ENCODE data around the gene TFB2M. TPM values are rescaled to one million over a fixed set of nuclear protein-coding genes. Genes with fewer than 3 reads are reported as not detected.
"Not testable (repeated sequence)": the region's sequence is repeated elsewhere in the genome, so short reads cannot be mapped to it uniquely, and the experiment has no call there.

Gene TFB2M
- total and polyA plus RNA-seq, 2 donors, result 11.7 to 22.4 TPM

GRCh38 chr1:246576709-246577032 lies 10.6 kb upstream of the TFB2M start:
- 69% methylated on average over 3 of the region's 3 CpGs for WGBS
- no peak for DNase-seq (ENCODE audit: extremely low spot score)
- no peak overlapping the region for H3K4me3 ChIP-seq (ENCODE audit: low read depth, low read length)
- no peaks in the 10 kb centered on the region for H3K4me1 ChIP-seq (ENCODE audit: insufficient read depth)
- no peaks in the 10 kb centered on the region for H3K36me3 ChIP-seq (ENCODE audit: insufficient read depth)
- no peak overlapping the region for H3K27ac ChIP-seq (ENCODE audit: low read depth)

GRCh38 chr1:246573491-246573890 lies 7.4 kb upstream of the TFB2M start:
- Histone ChIP-seq H3K4me1 (ENCODE audit: insufficient read depth) (peaks cover 1% of the 10 kb centered on the region), H3K4me3 (ENCODE audit: low read depth, low read length) (no peak overlapping the region), H3K27ac (ENCODE audit: low read depth) (no peak overlapping the region), H3K36me3 (ENCODE audit: insufficient read depth) (no peaks in the 10 kb centered on the region)
- DNase-seq (ENCODE audit: extremely low spot score), result no peak
- 48% methylated on average over 6 of the region's 6 CpGs for WGBS

DNA sequence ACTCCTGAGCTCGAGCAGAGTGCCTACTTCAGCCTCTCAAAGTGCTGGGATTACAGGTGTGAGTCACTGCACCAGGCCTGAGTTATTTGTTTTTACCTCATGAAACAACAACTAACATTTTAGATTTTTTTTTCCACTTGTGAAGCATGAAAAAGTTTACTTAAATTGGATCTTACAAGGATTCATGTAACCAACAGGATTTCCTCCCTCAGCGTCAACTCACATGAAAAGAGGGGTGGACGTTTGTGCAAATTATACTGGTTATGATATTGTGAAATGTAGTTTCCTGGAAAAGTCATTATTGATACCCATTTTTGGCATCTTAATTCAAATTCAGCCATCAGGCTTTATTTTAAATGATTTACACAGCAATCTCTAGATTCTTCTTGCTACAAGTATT lies 6.7 kb upstream of the TFB2M start:
- Histone ChIP-seq H3K4me1 (ENCODE audit: insufficient read depth) (peaks cover 1% of the 10 kb centered on the region), H3K4me3 (ENCODE audit: low read depth, low read length) (no peak overlapping the region), H3K36me3 (ENCODE audit: insufficient read depth) (no peaks in the 10 kb centered on the region), H3K27ac (ENCODE audit: low read depth) (no peak overlapping the region)
- WGBS, result 73% methylated on average over 3 of the region's 3 CpGs
- DNase-seq (ENCODE audit: extremely low spot score), result no peak

DNA sequence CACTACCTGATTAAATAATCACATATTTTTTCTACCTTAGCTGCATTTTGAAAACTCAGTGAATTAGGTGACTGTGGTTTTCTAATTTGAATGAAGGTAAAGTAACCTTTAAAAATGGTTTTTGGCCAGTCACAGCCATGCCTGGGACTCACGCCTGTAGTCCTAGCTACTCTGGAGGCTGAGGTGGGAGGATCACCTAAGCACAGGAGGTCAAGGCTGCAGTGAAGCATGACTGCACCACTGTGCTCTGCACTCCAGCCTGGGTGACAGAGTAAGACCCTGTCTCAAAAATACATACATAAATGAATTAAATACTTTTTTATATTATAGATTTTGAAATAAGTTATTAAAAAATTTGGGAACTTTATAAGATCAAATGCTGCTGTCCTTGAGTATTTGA lies 5.9 kb upstream of the TFB2M start:
- H3K4me3 ChIP-seq (ENCODE audit: low read depth, low read length), result no peak overlapping the region
- H3K27ac ChIP-seq (ENCODE audit: low read depth), result no peak overlapping the region
- WGBS, result 98% methylated on average over 1 of the region's 1 CpG
- H3K36me3 ChIP-seq (ENCODE audit: insufficient read depth), result no peaks in the 10 kb centered on the region
- H3K4me1 ChIP-seq (ENCODE audit: insufficient read depth), result peaks cover 1% of the 10 kb centered on the region
- no peak for DNase-seq (ENCODE audit: extremely low spot score)

GRCh38 chr1:246571309-246571708 lies 5.2 kb upstream of the TFB2M start:
- not testable (repeated sequence) for DNase-seq (ENCODE audit: extremely low spot score); H3K36me3 ChIP-seq (ENCODE audit: insufficient read depth); H3K4me1 ChIP-seq (ENCODE audit: insufficient read depth); H3K4me3 ChIP-seq (ENCODE audit: low read depth, low read length); H3K27ac ChIP-seq (ENCODE audit: low read depth)
- WGBS, result 73% methylated on average over 4 of the region's 4 CpGs

DNA sequence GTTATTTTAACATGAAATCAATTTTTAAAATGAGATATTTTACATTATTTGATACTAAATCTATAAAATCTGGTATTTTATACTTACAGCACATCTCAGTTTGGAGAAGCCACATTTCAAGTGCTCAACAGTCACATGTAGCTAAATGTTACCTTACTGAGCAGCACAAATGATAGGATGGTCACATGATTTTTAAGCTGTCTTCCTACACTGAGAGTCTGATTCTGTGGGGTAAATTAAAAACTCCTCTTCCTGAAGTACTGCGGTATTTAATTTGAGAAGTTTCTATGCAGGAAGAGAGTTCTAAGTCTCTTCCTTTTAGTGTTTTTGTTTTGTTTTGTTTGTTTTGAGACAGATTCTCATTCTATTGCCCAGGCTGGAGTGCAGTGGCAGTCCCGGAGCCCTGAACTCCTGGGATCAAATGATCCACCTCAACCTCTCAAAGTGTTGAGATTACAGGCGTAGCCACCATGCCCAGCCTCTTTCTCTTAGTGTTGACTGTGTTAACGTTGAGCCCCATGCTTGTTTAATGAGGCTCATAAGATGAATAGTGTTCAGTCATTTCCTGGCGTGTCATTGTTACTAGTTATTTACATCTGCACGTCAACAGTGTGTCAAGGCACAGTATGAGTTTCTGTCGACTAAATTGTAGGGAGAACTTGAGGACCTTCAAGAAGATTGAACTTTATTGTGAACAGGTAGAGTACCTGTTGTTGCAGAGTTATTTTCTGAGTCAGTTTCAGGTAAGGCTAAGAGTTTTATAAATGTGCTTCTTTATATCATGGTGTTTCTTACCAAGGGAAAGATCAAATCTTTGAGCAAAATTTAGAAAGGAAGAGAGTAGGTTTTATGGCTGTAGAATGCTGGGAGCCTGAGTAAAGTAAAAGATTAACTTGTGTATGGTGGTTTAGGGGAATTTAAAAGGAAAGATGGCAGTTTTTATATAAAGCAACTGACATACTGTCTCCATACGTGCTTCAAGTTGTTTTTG lies 3.5 kb upstream of the TFB2M start:
- Histone ChIP-seq H3K4me3 (ENCODE audit: low read depth, low read length) (no peak overlapping the region), H3K27ac (ENCODE audit: low read depth) (no peak overlapping the region), H3K36me3 (ENCODE audit: insufficient read depth) (no peaks in the 10 kb centered on the region), H3K4me1 (ENCODE audit: insufficient read depth) (peaks cover 1% of the 10 kb centered on the region)
- DNase-seq (ENCODE audit: extremely low spot score), result no peak
- WGBS, result 62% methylated on average over 8 of the region's 8 CpGs

DNA sequence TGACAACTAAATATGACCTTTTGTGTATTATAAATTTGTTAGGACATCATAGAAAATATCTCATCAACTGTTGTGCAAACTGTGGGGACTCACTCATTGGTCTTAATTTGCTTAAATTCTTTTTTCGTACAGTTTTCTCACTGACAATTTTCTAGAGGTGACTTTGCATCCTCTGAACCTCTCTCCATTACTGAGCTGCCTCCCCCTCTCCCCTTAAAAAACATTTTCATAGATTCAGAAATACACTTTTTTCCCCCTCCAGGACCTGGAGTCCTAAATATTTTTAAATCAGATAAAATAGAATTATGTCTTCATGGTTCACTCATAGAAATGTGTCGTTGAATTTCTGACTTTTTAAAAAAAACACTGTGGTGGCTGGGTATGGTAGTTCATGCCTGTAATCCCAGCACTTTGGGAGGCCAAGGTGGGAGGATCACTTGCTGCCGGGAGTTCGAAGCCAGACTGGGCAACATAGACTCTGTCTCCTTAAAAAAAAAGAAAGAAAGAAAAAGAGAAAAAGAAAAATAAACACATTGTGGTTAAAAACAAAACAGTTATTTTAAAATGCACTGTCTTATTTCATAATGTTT lies 1.7 kb upstream of the TFB2M start:
- no peaks in the 10 kb centered on the region for H3K36me3 ChIP-seq (ENCODE audit: insufficient read depth)
- H3K4me1 ChIP-seq (ENCODE audit: insufficient read depth), result peaks cover 1% of the 10 kb centered on the region
- peak overlapping the region; percentile 45 for H3K27ac ChIP-seq (ENCODE audit: low read depth)
- peak overlapping the region; percentile 71 for H3K4me3 ChIP-seq (ENCODE audit: low read depth, low read length)
- no peak for DNase-seq (ENCODE audit: extremely low spot score)
- 44% methylated on average over 4 of the region's 4 CpGs for WGBS

DNA sequence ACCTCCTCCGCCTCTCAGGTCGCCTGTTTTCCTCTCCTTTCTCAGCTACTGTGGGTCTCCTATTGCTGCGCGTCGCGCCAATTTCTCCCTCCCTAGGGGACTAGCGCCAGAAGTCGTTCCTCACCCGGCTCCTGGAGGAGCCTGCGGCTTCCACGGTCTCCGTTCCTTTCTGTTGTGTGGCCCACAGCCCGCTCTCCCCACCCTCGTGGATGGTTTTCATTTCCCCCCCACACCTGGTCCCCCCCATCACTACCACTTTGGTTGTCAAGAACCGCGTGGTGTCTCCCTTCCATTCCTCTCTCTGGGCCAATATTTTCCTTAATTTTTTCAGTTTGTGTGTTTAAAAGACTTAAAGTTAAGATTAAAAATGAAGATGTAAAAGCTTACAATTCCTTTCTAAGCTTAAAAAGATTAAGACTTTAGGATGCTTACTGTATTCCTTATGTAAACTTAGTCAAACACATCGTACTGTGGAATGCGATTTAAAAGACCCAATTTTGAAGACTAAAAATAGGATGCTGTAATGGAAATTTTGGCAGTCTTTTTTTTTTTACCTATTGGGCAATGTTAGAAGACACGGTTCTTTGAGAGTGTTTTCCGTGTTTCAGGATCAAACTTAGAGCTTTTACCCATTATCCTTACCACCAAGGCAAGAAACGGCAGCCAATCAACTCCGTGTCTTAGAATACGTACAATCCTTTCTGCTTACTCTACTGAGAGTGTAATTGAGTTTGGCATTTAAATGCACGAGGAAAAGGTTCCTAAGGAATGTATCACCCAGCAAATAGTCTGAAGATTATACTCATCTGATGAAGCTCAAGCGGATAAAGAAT lies 968 bp upstream of the TFB2M start:
- DNase-seq (ENCODE audit: extremely low spot score), result peak; percentile 43
- Histone ChIP-seq H3K4me1 (ENCODE audit: insufficient read depth) (peaks cover 1% of the 10 kb centered on the region), H3K27ac (ENCODE audit: low read depth) (peak overlapping the region; percentile 95), H3K36me3 (ENCODE audit: insufficient read depth) (no peaks in the 10 kb centered on the region), H3K4me3 (ENCODE audit: low read depth, low read length) (peak overlapping the region; percentile 71)
- WGBS, result under 1% methylated on average over 25 of the region's 25 CpGs

DNA sequence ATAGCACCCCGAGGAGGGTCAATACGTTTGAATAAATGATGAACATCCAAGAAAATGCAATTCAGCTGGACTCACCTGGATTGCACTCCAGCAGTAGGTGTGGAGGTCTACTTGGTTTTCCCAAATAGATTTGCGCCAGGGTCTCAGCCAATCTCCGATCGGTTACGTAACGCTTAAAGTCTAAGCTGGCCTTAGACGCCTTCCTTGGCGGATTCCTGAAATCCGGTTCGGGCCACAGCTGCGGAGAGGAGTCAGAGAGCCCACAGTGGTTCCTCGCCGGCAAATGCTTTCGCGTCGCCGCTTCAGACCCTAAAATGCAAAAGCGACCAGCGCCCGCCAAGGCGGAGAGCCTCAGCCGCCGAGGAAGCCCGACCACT lies 322 bp downstream of the TFB2M start:
- Histone ChIP-seq H3K4me3 (ENCODE audit: low read depth, low read length) (peak overlapping the region; percentile 73), H3K36me3 (ENCODE audit: insufficient read depth) (no peaks in the 10 kb centered on the region), H3K27ac (ENCODE audit: low read depth) (peak overlapping the region; percentile 55), H3K4me1 (ENCODE audit: insufficient read depth) (peaks cover 1% of the 10 kb centered on the region)
- under 1% methylated on average over 25 of the region's 25 CpGs for WGBS
- no peak for DNase-seq (ENCODE audit: extremely low spot score)

DNA sequence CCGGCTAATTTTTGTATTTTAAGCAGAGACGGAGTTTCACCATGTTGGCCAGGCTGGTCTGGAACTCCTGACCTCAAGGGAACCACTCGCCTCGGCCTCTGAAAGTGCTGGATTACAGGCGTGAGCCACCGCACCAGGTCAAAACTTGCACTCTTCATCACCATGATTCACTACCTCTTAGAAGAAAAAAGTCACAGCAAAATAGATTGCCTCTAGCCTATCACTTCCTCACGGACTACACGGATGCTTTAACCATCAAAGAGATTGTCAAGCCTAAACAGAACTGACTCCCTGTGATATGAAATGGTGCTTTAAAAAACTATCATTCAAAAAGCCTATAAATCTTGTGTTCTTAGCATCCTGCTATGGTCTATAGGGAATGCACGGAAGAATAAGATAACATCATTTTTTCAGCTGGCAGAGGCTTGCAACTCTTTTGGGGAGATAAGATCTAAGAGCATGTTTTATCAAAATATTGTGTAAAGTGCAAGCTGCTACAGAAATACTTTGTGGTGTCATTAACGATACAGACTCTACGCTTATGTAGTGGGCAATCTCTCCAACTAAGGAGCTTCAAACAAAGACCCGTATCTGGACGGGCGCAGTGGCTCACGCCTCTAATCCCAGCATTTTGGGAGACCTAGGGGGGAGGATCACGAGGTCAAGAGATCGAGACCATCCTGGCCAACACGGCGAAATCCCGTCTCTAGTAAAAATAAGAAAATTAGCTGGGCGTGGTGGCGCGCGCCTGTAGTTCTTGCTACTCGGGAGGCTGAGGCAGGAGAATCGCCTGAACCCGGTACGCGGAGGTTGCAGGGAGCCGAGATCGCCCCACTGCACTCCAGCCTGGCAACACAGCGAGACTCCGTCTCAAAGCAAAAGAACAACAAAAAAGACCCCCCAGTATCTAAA lies 966 bp downstream of the TFB2M start:
- Histone ChIP-seq H3K4me3 (ENCODE audit: low read depth, low read length) (peak overlapping the region; percentile 73), H3K4me1 (ENCODE audit: insufficient read depth) (peaks cover 1% of the 10 kb centered on the region), H3K27ac (ENCODE audit: low read depth) (no peak overlapping the region), H3K36me3 (ENCODE audit: insufficient read depth) (no peaks in the 10 kb centered on the region)
- no peak for DNase-seq (ENCODE audit: extremely low spot score)
- WGBS, result 30% methylated on average over 33 of the region's 33 CpGs

- DNase-seq (ENCODE audit: extremely low spot score); H3K27ac ChIP-seq (ENCODE audit: low read depth); H3K4me1 ChIP-seq (ENCODE audit: insufficient read depth); H3K4me3 ChIP-seq (ENCODE audit: low read depth, low read length); H3K36me3 ChIP-seq (ENCODE audit: insufficient read depth): not testable (repeated sequence)
- whole genome bisulfite sequencing, result 87% methylated on average over 10 of the region's 10 CpGs
Observed at GRCh38 chr1:246560833-246561232, 5.2 kb downstream of the TFB2M start.

DNA sequence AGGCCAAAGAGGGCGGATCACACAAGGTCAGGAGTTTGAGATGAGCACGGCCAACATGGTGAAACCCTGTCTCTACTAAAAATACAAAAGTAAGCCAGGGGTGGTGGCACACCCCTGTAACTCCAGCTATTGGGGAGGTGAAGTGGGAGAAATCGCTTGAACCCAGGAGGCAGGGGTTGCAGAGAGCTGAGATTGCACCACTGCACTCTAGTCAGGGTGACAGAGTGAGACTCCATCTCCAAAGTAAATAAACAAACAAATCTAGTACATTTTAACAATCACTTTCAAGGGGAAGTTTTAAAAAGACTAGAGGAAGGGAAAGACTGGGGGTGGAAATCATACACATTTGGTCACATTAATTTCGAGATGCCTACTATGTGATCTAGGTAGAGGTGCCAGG lies 6.8 kb downstream of the TFB2M start:
- H3K4me1 ChIP-seq (ENCODE audit: insufficient read depth), result no peaks in the 10 kb centered on the region
- no peak overlapping the region for H3K27ac ChIP-seq (ENCODE audit: low read depth)
- no peak for DNase-seq (ENCODE audit: extremely low spot score)
- 97% methylated on average over 4 of the region's 4 CpGs for WGBS
- H3K4me3 ChIP-seq (ENCODE audit: low read depth, low read length), result no peak overlapping the region
- peaks cover 4% of the 10 kb centered on the region for H3K36me3 ChIP-seq (ENCODE audit: insufficient read depth)

DNA sequence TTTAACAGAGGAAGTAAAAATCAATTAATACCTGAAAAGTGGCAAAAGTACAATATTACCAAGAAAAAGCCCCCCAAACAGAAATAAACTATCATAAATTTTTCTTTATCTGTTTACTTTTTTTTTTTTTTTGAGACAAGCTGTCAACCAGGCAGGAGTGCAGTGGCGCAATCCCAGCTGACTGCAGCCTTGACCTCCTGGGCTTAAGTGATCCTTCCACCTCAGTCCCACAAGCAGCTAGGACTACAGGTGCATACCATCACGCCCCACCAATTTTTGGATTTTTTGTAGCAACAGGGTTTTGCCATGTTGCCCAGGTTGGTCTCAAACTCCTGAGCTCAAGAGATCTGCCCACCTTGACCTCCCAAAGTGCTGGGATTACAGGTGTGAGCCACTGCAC lies 8.0 kb downstream of the TFB2M start:
- WGBS, result 97% methylated on average over 2 of the region's 2 CpGs
- no peaks in the 10 kb centered on the region for H3K4me1 ChIP-seq (ENCODE audit: insufficient read depth)
- no peak overlapping the region for H3K27ac ChIP-seq (ENCODE audit: low read depth)
- no peak for DNase-seq (ENCODE audit: extremely low spot score)
- no peak overlapping the region for H3K4me3 ChIP-seq (ENCODE audit: low read depth, low read length)
- H3K36me3 ChIP-seq (ENCODE audit: insufficient read depth), result peaks cover 4% of the 10 kb centered on the region
